Measurements from ENCODE around the gene PAGE2B. TPM values are rescaled to one million over a fixed set of nuclear protein-coding genes. Genes with fewer than 3 reads are reported as not detected.
A peak's percentile ranks its signal among the peaks of the same experiment; 100 is the strongest.

Gene PAGE2B
- total and polyA plus RNA-seq, 9 of the 15 experiments (the other 6 are each of a cell fraction or from before 2014, with no cell fraction given), result 1.8 to 36.0 (median 16.5) TPM

- TF ChIP-seq ZNF318 (IDR thresholded peaks at IDR 0.05; ENCODE audit: borderline replicate concordance in 1 of 2, low read depth in 1 of 2) (no peak), ZBTB9 (CRISPR knock-in tag; IDR thresholded peaks at IDR 0.05) (no peak), ZNF232 (CRISPR knock-in tag; IDR thresholded peaks at IDR 0.05) (no peak), ZNF668 (CRISPR knock-in tag; IDR thresholded peaks at IDR 0.05) (no peak), GTF2E2 (tag; IDR thresholded peaks at IDR 0.05) (no peak), ZNF740 (CRISPR knock-in tag; IDR thresholded peaks at IDR 0.05) (no peak), ZNF740 (tag; IDR thresholded peaks at IDR 0.05) (no peak), LCOR (CRISPR knock-in tag; IDR thresholded peaks at IDR 0.05) (no peak), SNAPC5 (CRISPR knock-in tag; IDR thresholded peaks at IDR 0.05) (no peak), EP300 (IDR thresholded peaks at IDR 0.05; ENCODE audit: low read length) (peak; percentile 93), ZNF707 (CRISPR knock-in tag; conservative IDR thresholded peaks at IDR 0.05) (no peak), KDM1A (IDR thresholded peaks at IDR 0.05) (peak; percentile 91 to 93), KDM2B (CRISPR knock-in tag; IDR thresholded peaks at IDR 0.05) (no peak)
Measured at GRCh38 chrX:55028040-55028439, 46.8 kb upstream of the PAGE2B start (continued).
